CD14-positive monocyte (primary cell): Measurements from ENCODE around the gene CAPN14. TPM values are rescaled to one million over a fixed set of nuclear protein-coding genes. Genes with fewer than 3 reads are reported as not detected.

Experiments
- DNase-seq, 3 donors: peaks; one replicate each; pipeline ENCODE4 v3.0.0-alpha.2; 2011 to 2022
- H2AFZ ChIP-seq: 2 replicates; pipeline ENCODE4 v1.6.0; 2012; ENCODE audit warnings: mild to moderate bottlenecking, low read depth, low read length, inconsistent platforms; ENCODE audit not compliant: insufficient read depth, poor library complexity, severe bottlenecking
- H3K27ac ChIP-seq, 2 donors: 1 replicate in 1 of 2; 2 replicates in 1 of 2; pipeline ENCODE4 v1.5.1; 2012 to 2013; ENCODE audit warnings: low read length in 2 of 2, control low read depth in 1 of 2, inconsistent platforms in 1 of 2, low read depth in 1 of 2, mild to moderate bottlenecking in 1 of 2
- H3K27me3 ChIP-seq, 2 donors: one replicate each; pipeline versions ENCODE4 v1.6.0 to v1.6.1; 2011 to 2013; ENCODE audit warnings: low read length in 2 of 2; ENCODE audit not compliant: control insufficient read depth in 2 of 2, insufficient read depth in 2 of 2
- H3K36me3 ChIP-seq, 2 donors: replicated peaks in 1 of 2; 1 replicate in 1 of 2; 2 replicates in 1 of 2; pipeline versions ENCODE4 v1.5.1 to v1.6.1; 2012 to 2013; ENCODE audit warnings: low read length in 2 of 2, control low read depth in 1 of 2, inconsistent platforms in 1 of 2, mild to moderate bottlenecking in 1 of 2; ENCODE audit not compliant: insufficient read depth in 2 of 2, control insufficient read depth in 1 of 2
- H3K4me1 ChIP-seq, 2 donors: 1 replicate in 1 of 2; 2 replicates in 1 of 2; pipeline versions ENCODE4 v1.5.1 to v1.6.1; 2012 to 2013; ENCODE audit warnings: low read length in 2 of 2, control low read depth in 1 of 2, inconsistent platforms in 1 of 2, mild to moderate bottlenecking in 1 of 2, moderate library complexity in 1 of 2; ENCODE audit not compliant: insufficient read depth in 2 of 2, control insufficient read depth in 1 of 2
- H3K4me2 ChIP-seq: replicated peaks from 2 replicates; pipeline ENCODE3; 2012; ENCODE audit warnings: low read length, moderate library complexity, mild to moderate bottlenecking; ENCODE audit not compliant: poor library complexity, severe bottlenecking; ENCODE audit errors: extremely low read depth
- H3K4me3 ChIP-seq, 3 experiments: fragments of 200-600 bp in 1 of 3; sonication (generic) in 1 of 3; replicated peaks in 1 of 3; 1 replicate in 2 of 3; 2 replicates in 1 of 3; pipeline ENCODE4 v1.5.1; 2011 to 2013; ENCODE audit warnings: low read length in 3 of 3, mild to moderate bottlenecking in 3 of 3, control low read depth in 2 of 3, low read depth in 2 of 3, inconsistent platforms in 1 of 3, moderate library complexity in 1 of 3
- H3K79me2 ChIP-seq: 2 replicates; pipeline ENCODE4 v1.6.0; 2012; ENCODE audit warnings: mild to moderate bottlenecking, control low read depth, inconsistent platforms, low read length, moderate library complexity; ENCODE audit not compliant: insufficient read depth
- H3K9ac ChIP-seq: 2 replicates; pipeline ENCODE4 v1.6.0; 2017; ENCODE audit warnings: low read length, mild to moderate bottlenecking; ENCODE audit not compliant: insufficient read depth, poor library complexity, severe bottlenecking
- H3K9me3 ChIP-seq, 2 donors: replicated peaks in 1 of 2; 1 replicate in 1 of 2; 2 replicates in 1 of 2; pipeline versions ENCODE4 v1.5.1 to v1.6.1; 2012 to 2013; ENCODE audit warnings: low read length in 2 of 2, control low read depth in 1 of 2; ENCODE audit not compliant: control insufficient read depth in 1 of 2, insufficient read depth in 1 of 2
- H4K20me1 ChIP-seq: 2 replicates; pipeline ENCODE4 v1.6.0; 2012; ENCODE audit warnings: mild to moderate bottlenecking, low read length, control low read depth, moderate library complexity; ENCODE audit not compliant: insufficient read depth
- H3K27ac Mint-ChIP-seq, 7 donors: one replicate each; pipeline ENCODE4 v1.8.0; 2020; ENCODE audit warnings: mild to moderate bottlenecking in 7 of 7, mixed read lengths in 7 of 7, moderate library complexity in 6 of 7, inconsistent platforms in 2 of 7
- H3K27me3 Mint-ChIP-seq, 3 donors: one replicate each; pipeline ENCODE4 v1.8.0; 2021 to 2022; ENCODE audit warnings: low read depth in 3 of 3, mild to moderate bottlenecking in 3 of 3, mixed read lengths in 3 of 3, moderate library complexity in 3 of 3, inconsistent platforms in 1 of 3
- H3K36me3 Mint-ChIP-seq, 2 donors: one replicate each; pipeline ENCODE4 v1.8.0; 2020; ENCODE audit warnings: mixed read lengths in 2 of 2, inconsistent platforms in 1 of 2, mild to moderate bottlenecking in 1 of 2
- H3K4me1 Mint-ChIP-seq: one replicate; pipeline ENCODE4 v1.8.0; 2020; ENCODE audit warnings: mild to moderate bottlenecking, mixed read lengths
- H3K4me3 Mint-ChIP-seq, 2 donors: one replicate each; pipeline ENCODE4 v1.8.0; 2020; ENCODE audit warnings: mild to moderate bottlenecking in 2 of 2, mixed read lengths in 2 of 2, moderate library complexity in 1 of 2
- H3K9me3 Mint-ChIP-seq, 7 donors: one replicate each; pipeline ENCODE4 v1.8.0; 2020 to 2022; ENCODE audit warnings: mixed read lengths in 7 of 7, mild to moderate bottlenecking in 6 of 7, moderate library complexity in 6 of 7, inconsistent platforms in 2 of 7
- CTCF ChIP-seq: fragments of 200-600 bp; IDR thresholded peaks from one replicate; pipeline ENCODE4 v1.8.0; 2022; ENCODE audit warnings: antibody characterized with exemption, mild to moderate bottlenecking
- WGBS: methylation state at CpG from one replicate; pipeline ENCODE4 v1.1.5; 2013; ENCODE audit warnings: missing lambda C conversion rate; ENCODE audit not compliant: insufficient coverage; 5-methylcytosine and 5-hydroxymethylcytosine counted together
- intact Hi-C, 2 donors: fragments of 100-400 bp; cut with micrococcal nuclease; formaldehyde crosslinking; loops; one replicate each; pipeline versions ENCODE4 v1.15.0 to v1.15.1; 2023
- polyA plus RNA-seq, 3 donors: library from polyadenylated mRNA; depleted of rRNA in 1 of 3; unstranded in 2 of 3; stranded (reverse) in 1 of 3; fragments of 300-500 nt in 2 of 3; fragments of >200 nt in 1 of 3; fragmentation: Illumina TruSeq in 2 of 3; gene quantifications; 1 replicate in 2 of 3; 2 replicates in 1 of 3; pipeline ENCODE4 v1.2.3, GENCODE V29; 2012 to 2021

CAPN14 gene
- polyA plus RNA-seq, 3 donors: not detected

- Mint-ChIP-seq H3K9me3 (no peaks in the 10 kb centered on the region), H3K27ac (peak overlapping the region in 1 of 7 donors; percentile 44), H3K4me1 (no peaks in the 10 kb centered on the region), H3K27me3 (peaks cover 0 to 1% (median 0%) of the 10 kb centered on the region in 3 donors), H3K36me3 (no peaks in the 10 kb centered on the region), H3K4me3 (no peak overlapping the region)
- H3K9ac ChIP-seq: no peak overlapping the region
- TF ChIP-seq CTCF: no peak
- no peak overlapping the region for H3K27ac ChIP-seq
- no peaks in the 10 kb centered on the region for H3K36me3 ChIP-seq
- no peaks in the 10 kb centered on the region for H3K4me1 ChIP-seq
- no peaks in the 10 kb centered on the region for H3K79me2 ChIP-seq
- no peak overlapping the region for H3K4me2 ChIP-seq
- H3K4me3 ChIP-seq: no peak overlapping the region
- no peaks in the 10 kb centered on the region for H4K20me1 ChIP-seq
- H3K27me3 ChIP-seq: no peaks in the 10 kb centered on the region
- intact Hi-C loops: no loop called here
- no peak overlapping the region for H2AFZ ChIP-seq
- H3K9me3 ChIP-seq: no peaks in the 10 kb centered on the region
- DNase-seq: no peak
- 98% methylated on average over 11 of the region's 11 CpGs for WGBS
Measured at GRCh38 chr2:31191931-31192330, 25.4 kb downstream of the CAPN14 start.

GRCh38 chr2:31190188-31190587 lies 27.1 kb downstream of the CAPN14 start:
- no peak for DNase-seq
- H2AFZ ChIP-seq: no peak overlapping the region
- no peak overlapping the region for H3K9ac ChIP-seq
- no peaks in the 10 kb centered on the region for H3K4me1 Mint-ChIP-seq
- TF ChIP-seq CTCF: no peak
- H3K36me3 ChIP-seq: no peaks in the 10 kb centered on the region
- no peaks in the 10 kb centered on the region for H3K9me3 ChIP-seq
- no peak overlapping the region for H3K27ac Mint-ChIP-seq
- H3K4me2 ChIP-seq: no peak overlapping the region
- H3K79me2 ChIP-seq: no peaks in the 10 kb centered on the region
- peaks cover 0 to 1% (median 0%) of the 10 kb centered on the region in 3 donors for H3K27me3 Mint-ChIP-seq
- no peak overlapping the region for H3K27ac ChIP-seq
- no peaks in the 10 kb centered on the region for H3K9me3 Mint-ChIP-seq
- H3K4me3 Mint-ChIP-seq: no peak overlapping the region
- H4K20me1 ChIP-seq: no peaks in the 10 kb centered on the region
- no peaks in the 10 kb centered on the region for H3K27me3 ChIP-seq
- intact Hi-C loops: no loop called here
- no peaks in the 10 kb centered on the region for H3K36me3 Mint-ChIP-seq
- H3K4me1 ChIP-seq: no peaks in the 10 kb centered on the region
- WGBS: no CpG with 5 or more reads among the region's 1 CpG
- H3K4me3 ChIP-seq: no peak overlapping the region
